ENCODE data around the gene PRELID3B.

DNA sequence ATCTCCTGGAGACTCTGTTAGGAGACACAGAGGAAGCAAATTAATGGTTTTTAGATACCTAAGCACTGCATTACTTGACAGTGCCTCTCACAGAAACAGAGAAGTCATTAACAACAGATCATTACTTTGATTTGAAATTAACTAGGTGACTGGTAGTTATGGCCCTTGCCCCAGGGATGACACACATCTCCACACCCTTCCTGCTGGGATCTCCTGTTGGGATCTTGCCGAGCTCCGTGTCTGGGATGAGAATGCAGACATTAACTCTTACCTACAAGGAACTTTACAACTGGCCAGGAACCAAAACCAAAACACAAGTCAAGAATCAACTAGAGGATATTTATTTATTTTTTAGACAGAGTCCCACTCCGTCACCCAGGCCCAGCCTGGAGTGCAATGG is 2.2 kb upstream of the PRELID3B start:
- no peak for TF ChIP-seq POLR2A (IDR thresholded peaks at IDR 0.05)
- TF ChIP-seq, protein P1, sequence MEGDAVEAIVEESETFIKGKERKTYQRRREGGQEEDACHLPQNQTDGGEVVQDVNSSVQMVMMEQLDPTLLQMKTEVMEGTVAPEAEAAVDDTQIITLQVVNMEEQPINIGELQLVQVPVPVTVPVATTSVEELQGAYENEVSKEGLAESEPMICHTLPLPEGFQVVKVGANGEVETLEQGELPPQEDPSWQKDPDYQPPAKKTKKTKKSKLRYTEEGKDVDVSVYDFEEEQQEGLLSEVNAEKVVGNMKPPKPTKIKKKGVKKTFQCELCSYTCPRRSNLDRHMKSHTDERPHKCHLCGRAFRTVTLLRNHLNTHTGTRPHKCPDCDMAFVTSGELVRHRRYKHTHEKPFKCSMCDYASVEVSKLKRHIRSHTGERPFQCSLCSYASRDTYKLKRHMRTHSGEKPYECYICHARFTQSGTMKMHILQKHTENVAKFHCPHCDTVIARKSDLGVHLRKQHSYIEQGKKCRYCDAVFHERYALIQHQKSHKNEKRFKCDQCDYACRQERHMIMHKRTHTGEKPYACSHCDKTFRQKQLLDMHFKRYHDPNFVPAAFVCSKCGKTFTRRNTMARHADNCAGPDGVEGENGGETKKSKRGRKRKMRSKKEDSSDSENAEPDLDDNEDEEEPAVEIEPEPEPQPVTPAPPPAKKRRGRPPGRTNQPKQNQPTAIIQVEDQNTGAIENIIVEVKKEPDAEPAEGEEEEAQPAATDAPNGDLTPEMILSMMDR (IDR thresholded peaks at IDR 0.05) = no peak
